AG04449 (cell line): ENCODE measurements around the gene KCNQ5.

Source experiments
- CTCF ChIA-PET: fragments of 350-600 bp; formaldehyde crosslinking; extraction: SDS; loops from one replicate; lab custom pipeline; 2021; ENCODE audit warnings: antibody characterized with exemption; lab: Yijun Ruan, JAX
- POLR2A ChIA-PET: fragments of 400-600, 350-600 bp; formaldehyde crosslinking; extraction: SDS; loops from one replicate; lab custom pipeline; 2020; ENCODE audit warnings: antibody characterized with exemption, inconsistent platforms; lab: Yijun Ruan, JAX
- DNase-seq: peaks from one replicate; pipeline ENCODE4 v3.0.0-alpha.2; 2010; ENCODE audit warnings: low read depth, low spot score
- H3K4me3 ChIP-seq: 2 replicates; pipeline ENCODE4 v1.5.1; 2011; ENCODE audit warnings: low read depth, mild to moderate bottlenecking, control low read depth, low read length
- CTCF ChIP-seq: IDR thresholded peaks from one replicate; pipeline ENCODE4 v1.5.1; 2011; ENCODE audit warnings: mild to moderate bottlenecking, moderate library complexity, low read length, control low read depth, inconsistent platforms; ENCODE audit not compliant: insufficient read depth; ENCODE audit errors: missing control alignments

The KCNQ5 gene

DNA sequence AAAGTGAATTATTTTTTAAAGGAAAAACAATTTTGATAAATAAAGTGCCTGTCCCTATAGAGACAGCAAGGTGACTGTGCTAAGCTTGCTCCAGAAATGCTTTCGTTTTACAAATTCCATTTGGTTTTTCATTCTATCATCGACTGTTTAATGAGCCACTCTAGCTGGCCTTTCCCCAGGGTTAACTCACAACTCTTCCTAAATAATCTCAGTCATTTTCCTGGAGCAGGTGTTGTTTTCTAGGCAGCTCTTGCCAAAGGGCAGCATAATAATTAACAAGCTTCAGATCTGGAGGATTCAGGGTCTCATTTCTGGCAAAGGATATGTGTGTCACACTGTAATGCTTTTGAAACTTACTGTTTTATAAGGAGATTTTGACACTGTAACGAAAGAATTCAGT is 419.2 kb downstream of the KCNQ5 start:
- CTCF ChIA-PET, result interaction anchor here (1.3 kb wide), 1 partner anchor 410 kb away, joined by 3 read pairs; no protein-coding TSS in a partner anchor
- H3K4me3 ChIP-seq, result no peak overlapping the region
- POLR2A ChIA-PET, result no interaction called here
- TF ChIP-seq CTCF, result no peak
- DNase-seq, result no peak

- DNase-seq, result no peak
- no peak overlapping the region for H3K4me3 ChIP-seq
- CTCF ChIA-PET, result interaction anchor here (0.9 kb wide), 1 partner anchor 428 kb away, joined by 3 read pairs; no protein-coding TSS in a partner anchor
- POLR2A ChIA-PET, result no interaction called here
- no peak for TF ChIP-seq CTCF
These were observed 421.0 kb downstream of the KCNQ5 start for GRCh38 chr6:73042892-73043291.

DNA sequence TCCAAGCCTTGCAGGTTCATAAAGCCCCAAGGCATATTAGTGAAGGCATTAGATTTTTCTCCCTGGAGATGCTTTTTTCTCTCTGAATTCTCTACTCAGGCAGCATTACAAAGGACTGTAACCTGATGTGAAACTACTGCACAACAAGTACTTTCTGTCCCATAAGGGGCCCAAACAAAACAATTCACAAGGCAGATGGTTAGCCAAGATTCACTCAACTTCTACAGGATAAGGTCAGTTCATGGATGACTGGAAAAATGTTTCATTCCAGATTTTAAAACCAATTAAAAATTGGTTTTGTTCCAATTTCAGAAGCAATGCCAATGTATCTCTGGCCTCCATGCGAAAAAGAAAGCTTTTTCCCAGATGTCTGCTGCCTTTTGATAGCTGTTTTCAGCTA is 421.6 kb downstream of the KCNQ5 start:
- CTCF ChIA-PET, result no interaction called here
- TF ChIP-seq CTCF, result no peak
- POLR2A ChIA-PET, result no interaction called here

DNA sequence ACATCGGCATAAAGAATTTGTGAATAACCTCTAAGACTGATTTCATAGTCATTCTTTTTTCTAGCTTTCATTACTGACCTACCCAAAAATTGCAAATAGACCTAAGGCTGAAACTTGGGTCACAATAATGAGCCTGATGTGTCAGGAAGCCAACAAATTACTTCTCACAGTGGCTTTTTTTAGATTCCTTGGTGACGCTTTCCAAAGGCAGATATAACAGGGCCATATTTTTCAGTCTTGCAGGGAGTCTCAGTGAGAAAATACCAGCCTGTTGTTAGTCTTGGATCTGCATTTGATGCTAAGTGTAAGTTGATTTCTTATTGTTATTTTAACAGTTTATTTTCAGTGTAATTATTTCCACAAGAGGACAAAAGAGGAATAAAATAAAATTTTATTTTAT is 423.7 kb downstream of the KCNQ5 start:
- ChIA-PET POLR2A (no interaction called here), CTCF (interaction anchor here (0.8 kb wide), 1 partner anchor 11 kb away, joined by 3 read pairs; no protein-coding TSS in a partner anchor)
- no peak overlapping the region for H3K4me3 ChIP-seq
- DNase-seq, result no peak
- no peak for TF ChIP-seq CTCF

More for the DNA sequence above, 421.6 kb downstream of the KCNQ5 start:
- no peak overlapping the region for H3K4me3 ChIP-seq
- no peak for DNase-seq

- DNase-seq, result no peak
- H3K4me3 ChIP-seq, result no peak overlapping the region
- TF ChIP-seq CTCF, result no peak
- ChIA-PET CTCF (no interaction called here), POLR2A (no interaction called here)
These were observed 425.9 kb downstream of the KCNQ5 start for GRCh38 chr6:73047801-73048200.

DNA sequence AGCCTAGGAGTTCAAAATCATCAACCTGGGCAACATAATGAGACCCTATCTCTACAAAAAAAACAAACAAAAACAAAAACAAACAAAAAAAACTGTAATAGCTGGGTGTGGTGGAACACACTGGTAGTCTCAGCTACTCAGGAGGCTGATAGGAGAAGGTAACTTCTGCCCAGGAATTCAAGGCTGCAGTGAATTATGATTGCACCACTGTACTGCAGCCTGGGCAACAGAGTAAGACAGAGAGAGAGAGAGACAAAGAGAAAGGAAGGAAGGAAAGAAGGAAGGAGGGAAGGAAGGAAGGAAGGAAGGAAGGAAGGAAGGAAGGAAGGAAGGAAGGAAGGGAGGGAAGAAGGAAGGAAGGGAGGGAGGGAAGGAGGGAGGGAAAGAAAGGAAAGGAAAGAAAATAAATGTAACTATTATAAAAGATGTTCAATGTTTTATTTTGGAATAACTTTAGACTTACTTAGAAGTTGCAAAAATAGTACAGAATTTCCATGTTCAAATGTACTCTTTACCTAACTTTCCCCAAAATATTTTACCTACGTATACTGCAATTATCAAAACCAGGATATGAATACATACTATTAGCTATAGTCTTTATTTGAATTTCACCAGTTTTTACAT is 428.2 kb downstream of the KCNQ5 start:
- no peak for DNase-seq
- CTCF ChIA-PET, result no interaction called here
- POLR2A ChIA-PET, result no interaction called here
- H3K4me3 ChIP-seq, result no peak overlapping the region
- no peak for TF ChIP-seq CTCF
